Neutrophil (primary cell): ENCODE results near the gene CYP27B1.

Experiments used
- H3K27ac ChIP-seq: fragments of 200-600 bp; sonication (generic); 2 replicates; pipeline ENCODE4 v1.5.1; 2016; ENCODE audit warnings: mild to moderate bottlenecking, moderate library complexity
- H3K27me3 ChIP-seq: fragments of 200-600 bp; sonication (generic); 2 replicates; pipeline ENCODE4 v1.6.0; 2016; ENCODE audit warnings: mild to moderate bottlenecking
- H3K36me3 ChIP-seq: fragments of 200-600 bp; sonication (generic); 2 replicates; pipeline ENCODE4 v1.5.1; 2017
- H3K4me1 ChIP-seq, 2 experiments: fragments of 200-600 bp in 1 of 2; sonication (generic) in 1 of 2; 1 replicate in 1 of 2; 2 replicates in 1 of 2; pipeline versions ENCODE4 v1.5.1 to v1.6.1; 2013 to 2016; ENCODE audit warnings: low read depth in 1 of 2, low read length in 1 of 2, mild to moderate bottlenecking in 1 of 2, moderate library complexity in 1 of 2; ENCODE audit not compliant: control insufficient read depth in 1 of 2, insufficient read depth in 1 of 2
- H3K4me3 ChIP-seq, 2 experiments: fragments of 200-600 bp in 1 of 2; sonication (generic) in 1 of 2; 1 replicate in 1 of 2; 2 replicates in 1 of 2; pipeline ENCODE4 v1.5.1; 2013 to 2016; ENCODE audit warnings: low read depth in 1 of 2, low read length in 1 of 2, mild to moderate bottlenecking in 1 of 2, moderate library complexity in 1 of 2
- H3K9me3 ChIP-seq: fragments of 200-600 bp; sonication (generic); 2 replicates; pipeline ENCODE4 v1.5.1; 2016
- CTCF ChIP-seq: fragments of 200-600 bp; sonication (generic); IDR thresholded peaks from 2 replicates; pipeline ENCODE4 v1.5.1; 2016; ENCODE audit warnings: antibody characterized with exemption

CYP27B1 gene

GRCh38 chr12:57712701-57713100, 54.2 kb downstream of the CYP27B1 start:
- no peaks in the 10 kb centered on the region for H3K4me1 ChIP-seq
- no peak for TF ChIP-seq CTCF
- H3K27ac ChIP-seq, result no peak overlapping the region
- peaks cover 77% of the 10 kb centered on the region for H3K36me3 ChIP-seq
- no peaks in the 10 kb centered on the region for H3K9me3 ChIP-seq
- no peaks in the 10 kb centered on the region for H3K27me3 ChIP-seq
- H3K4me3 ChIP-seq, result no peak overlapping the region
